ENCODE results near the gene CHKA.

The CHKA gene

DNA sequence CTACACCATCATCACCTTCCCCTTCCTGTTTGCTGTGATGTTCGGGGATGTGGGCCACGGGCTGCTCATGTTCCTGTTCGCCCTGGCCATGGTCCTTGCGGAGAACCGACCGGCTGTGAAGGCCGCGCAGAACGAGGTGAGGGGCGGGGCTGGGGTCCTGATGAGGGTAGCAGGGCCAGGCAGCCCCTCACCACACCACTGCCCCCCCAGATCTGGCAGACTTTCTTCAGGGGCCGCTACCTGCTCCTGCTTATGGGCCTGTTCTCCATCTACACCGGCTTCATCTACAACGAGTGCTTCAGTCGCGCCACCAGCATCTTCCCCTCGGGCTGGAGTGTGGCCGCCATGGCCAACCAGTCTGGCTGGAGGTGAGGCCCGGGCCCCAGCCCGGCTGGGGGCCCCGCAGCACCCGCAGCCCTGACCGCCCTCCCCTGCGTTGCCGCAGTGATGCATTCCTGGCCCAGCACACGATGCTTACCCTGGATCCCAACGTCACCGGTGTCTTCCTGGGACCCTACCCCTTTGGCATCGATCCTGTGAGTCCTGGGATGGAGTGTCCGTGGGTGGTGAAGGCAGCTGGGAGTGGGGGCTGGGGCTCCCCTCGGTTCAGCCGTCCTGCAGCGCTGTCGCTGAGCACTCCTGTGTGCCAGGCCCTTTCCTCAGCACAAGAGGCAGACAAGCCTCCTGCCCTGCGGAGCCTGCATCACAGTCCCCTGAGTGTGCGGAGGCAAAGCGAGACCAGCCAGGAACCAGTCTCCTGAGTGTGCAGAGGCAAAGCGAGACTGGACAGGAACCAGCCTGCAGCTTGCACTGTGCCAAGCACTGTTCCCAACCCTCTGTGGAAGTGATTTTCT lies 73.5 kb downstream of the CHKA start:
- DNase-seq (ENCODE audit: low read depth, low spot score), result no peak

DNA sequence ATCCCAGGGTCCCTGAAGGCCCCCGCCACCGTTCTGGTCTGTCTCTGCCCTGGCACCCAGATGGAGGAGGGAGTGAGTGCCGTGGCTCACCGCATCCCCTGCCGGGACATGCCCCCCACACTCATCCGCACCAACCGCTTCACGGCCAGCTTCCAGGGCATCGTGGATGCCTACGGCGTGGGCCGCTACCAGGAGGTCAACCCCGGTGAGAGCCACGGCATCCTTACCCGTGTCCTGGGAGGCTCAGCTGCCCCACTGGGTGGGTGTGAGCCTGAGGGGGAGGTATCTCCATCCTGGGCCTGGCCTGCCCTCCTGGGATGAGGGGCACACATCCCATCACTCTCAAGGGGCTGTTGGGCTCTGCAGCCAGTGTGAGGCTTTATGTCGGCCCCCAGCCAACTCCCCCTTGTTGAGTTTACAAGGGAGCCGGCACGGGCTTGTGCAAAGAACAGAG lies 76.3 kb downstream of the CHKA start:
- DNase-seq (ENCODE audit: low read depth, low spot score), result no peak

DNA sequence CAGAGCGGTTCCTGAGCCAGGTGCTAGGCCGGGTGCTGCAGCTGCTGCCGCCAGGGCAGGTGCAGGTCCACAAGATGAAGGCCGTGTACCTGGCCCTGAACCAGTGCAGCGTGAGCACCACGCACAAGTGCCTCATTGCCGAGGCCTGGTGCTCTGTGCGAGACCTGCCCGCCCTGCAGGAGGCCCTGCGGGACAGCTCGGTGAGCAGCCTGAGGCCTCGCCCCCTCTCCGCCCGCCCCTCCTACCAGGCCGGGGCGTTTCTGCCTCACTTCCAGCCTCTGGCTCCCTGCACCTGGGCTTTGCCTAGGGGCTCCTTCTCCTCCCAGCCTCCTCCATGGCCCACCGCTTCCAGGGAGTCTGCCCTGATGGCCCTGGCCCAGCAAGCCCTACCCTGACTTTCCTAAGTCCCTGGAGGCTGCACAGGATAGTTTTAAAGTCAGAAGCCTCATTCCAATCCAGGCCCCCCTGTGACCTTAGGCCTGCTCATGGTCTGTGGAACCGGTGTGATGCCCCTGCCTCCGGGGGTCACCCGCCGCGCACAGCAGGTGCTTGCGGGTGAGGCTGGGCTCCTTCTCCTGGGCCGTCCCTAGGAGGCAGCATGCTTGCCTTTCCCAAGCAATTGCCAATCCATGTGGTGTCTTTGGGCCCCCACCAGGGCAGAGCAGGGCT lies 76.9 kb downstream of the CHKA start:
- DNase-seq (ENCODE audit: low read depth, low spot score), result no peak

DNA sequence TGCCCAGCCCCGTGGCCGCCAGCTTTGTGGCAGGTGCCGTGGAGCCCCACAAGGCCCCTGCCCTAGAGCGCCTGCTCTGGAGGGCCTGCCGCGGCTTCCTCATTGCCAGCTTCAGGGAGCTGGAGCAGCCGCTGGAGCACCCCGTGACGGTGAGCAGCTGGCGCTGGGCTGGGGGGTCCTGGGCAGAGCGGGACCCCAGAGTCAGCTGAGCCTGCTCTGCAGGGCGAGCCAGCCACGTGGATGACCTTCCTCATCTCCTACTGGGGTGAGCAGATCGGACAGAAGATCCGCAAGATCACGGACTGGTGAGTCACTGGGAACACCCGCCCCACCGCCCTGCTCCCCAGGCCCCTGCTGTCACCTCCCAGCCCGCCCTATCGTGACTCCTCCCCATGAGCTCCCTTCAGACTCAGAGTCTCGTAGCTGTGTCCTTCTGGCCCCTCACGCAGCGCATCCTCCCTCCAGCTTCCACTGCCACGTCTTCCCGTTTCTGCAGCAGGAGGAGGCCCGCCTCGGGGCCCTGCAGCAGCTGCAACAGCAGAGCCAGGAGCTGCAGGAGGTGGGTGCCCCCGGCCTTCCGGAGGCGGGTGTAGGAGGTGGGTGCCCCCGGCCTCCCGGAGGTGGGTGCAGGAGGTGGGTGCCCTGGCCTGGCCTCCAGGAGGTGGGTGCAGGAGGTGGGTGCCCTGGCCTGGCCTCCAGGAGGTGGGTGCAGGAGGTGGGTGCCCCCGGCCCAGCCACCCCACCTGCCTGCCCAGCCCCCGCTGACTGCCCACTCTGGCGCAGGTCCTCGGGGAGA lies 77.6 kb downstream of the CHKA start:
- DNase-seq (ENCODE audit: low read depth, low spot score), result no peak

DNA sequence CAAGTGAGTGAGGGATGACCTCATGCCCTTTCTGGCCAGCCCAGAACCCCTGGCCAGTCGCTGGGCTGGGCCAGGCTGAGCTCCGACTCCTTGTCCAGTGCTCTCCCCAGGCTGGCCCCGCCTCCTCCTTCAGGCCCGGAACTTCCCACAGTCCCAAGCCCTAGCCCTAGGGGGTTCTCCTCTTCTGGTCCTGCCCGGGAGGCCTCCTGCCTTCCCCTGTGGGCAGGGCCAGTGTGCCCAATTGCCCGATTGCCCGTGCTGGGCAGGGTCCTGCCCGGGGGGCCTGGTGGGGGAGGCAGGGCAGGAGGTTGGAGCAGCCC lies 78.2 kb downstream of the CHKA start:
- DNase-seq (ENCODE audit: low read depth, low spot score), result no peak

DNA sequence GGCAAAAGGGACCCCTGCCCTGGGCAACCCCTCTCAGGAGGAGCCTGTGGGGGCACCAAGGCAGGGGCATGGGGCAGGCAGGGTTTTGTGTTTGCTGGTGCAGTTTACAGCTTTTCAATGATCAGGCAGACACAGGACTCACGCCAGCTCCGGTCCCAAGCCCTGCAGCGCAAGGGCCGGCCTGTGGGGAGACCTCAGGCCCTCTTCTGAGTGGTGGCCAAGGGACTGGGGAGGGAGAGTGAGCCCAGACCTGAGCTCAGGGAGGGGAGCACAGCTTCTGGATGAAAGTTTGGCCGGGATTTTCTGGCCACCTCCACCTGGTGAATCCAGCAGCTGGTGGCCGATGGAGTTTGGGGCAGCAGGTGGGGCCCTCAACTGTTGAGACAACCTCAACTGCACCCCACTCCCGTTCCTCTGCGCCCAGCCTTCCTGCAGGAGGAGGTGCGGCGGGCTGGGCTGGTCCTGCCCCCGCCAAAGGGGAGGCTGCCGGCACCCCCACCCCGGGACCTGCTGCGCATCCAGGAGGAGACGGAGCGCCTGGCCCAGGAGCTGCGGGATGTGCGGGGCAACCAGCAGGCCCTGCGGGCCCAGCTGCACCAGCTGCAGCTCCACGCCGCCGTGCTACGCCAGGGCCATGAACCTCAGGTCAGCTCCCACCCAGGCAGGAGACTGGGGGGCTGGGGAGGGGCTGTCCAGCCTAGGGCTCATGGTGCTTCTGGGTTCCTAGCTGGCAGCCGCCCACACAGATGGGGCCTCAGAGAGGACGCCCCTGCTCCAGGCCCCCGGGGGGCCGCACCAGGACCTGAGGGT lies 78.8 kb downstream of the CHKA start:
- no peak for DNase-seq (ENCODE audit: low read depth, low spot score)

DNA sequence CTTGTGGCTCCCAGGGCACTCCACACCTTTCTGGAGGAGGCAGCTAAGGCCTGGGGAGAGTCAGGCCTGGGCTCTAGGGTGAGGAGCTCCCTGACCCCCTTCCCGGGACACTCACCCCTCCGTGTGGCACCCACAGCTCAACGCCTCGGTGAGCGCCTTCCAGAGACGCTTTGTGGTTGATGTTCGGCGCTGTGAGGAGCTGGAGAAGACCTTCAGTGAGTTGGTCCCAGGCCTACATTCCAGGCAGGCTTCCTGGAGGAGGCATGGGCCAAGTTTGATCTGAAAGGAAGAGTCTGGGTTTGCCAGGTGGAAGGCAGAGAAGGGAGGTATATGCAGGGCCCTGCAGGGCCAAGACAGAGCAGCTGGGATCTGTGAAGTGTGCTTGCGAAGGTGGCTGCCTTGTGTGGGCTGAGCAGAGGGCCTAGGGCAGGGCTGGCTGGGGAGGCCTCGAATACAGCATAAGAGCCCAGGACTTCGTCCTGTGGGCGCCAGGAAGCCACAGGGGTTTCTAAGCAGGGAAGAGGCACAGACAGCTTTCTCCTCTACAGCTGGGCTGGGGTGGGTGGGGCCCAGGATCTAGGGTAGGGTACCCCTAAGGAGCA lies 79.5 kb downstream of the CHKA start:
- no peak for DNase-seq (ENCODE audit: low read depth, low spot score)

DNA sequence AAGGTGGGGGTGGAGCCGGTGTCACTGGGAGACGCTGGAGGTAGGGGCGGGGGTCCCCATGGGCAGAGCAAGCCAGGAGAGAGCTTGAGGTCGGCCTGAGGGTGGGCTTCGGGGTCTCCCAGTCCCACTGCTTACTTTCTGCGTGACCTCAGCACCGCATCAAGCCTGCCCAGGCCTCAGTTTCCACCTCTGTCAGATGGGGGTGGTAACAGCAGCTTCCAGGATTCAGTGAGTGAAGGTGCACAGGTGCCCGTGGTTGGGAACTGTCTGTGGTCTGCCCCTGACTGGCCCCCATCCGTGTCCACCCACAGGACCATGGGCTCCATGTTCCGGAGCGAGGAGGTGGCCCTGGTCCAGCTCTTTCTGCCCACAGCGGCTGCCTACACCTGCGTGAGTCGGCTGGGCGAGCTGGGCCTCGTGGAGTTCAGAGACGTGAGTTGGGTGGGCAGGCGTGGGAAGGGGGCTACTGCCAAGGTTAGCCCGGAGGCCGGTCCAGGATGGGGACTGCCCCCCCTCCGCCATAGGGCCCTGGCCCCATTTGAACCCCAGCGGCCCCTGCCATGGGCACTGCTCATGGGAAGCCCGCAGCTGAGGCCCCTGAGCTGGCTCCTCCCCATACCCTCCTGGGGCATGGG lies 80.1 kb downstream of the CHKA start:
- DNase-seq (ENCODE audit: low read depth, low spot score), result no peak

DNA sequence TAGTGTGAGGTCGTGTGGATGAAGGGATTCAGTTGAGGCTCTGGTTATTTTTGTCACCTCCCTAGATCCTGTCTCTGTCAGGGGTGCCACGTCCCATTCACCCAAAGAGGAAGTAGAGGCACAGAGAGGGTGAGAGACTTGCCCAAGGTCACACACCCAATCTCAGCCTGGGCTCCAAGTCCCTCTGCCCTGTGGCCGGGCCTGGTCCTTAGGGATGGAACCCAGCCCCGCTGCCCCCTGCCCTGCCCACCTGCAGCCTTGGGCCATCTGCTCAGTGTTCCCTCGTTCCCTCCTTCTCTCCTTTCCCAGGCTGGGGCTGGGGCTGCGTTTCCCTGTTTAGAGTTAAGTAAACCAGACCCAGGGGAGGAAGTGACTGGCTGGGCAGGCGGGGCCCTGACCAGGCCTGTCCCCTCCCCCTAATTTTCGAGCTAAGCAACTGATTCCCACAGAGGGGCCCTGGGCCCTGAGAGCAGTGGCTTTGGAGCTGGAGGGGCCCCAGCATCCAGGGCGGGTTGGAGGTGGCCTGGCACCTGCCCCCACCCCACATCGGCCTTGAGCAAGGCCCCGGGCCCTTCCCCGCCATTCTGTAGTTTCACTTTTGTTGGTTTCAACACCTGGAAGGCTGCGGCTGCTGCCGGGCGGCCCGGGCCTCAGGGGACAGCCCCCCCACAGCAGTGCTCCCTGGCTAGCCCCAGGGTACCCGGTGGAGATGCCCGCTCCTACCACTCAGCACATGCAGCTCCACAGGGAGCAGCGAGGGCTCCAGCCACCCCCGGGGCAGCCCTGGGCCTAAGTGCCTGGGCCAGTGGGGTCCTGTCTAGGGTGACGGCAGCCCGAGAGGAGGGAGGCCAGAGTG lies 80.9 kb downstream of the CHKA start:
- peak; percentile 59 for DNase-seq (ENCODE audit: low read depth, low spot score)

DNA sequence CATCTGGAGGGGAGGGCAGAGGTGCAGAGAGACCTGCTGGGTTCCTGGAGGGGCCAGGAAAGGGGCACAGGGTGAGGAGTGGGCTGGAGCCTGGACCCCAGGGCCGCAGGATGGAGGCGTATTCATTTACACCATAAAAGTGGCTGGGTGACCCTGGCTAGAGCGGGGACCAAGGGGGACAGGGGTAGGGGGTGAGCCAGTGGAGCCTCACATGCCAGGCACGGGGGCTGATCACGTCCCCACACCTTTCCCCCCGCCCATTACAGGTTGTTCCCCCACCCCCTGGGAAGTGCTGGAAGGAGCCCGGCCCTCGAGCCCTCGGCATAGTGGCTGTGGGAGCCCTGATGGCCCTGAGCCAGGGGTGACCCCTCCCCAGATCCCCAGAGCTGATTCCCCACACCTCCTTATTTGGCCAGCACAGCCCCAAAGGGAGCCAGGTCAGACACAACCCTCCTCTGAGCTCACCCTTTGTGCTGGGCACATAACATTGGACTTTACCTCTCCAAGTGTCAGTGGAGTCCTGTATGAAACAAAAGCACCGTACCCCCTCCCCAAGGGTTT lies 81.6 kb downstream of the CHKA start:
- DNase-seq (ENCODE audit: low read depth, low spot score), result no peak

DNA sequence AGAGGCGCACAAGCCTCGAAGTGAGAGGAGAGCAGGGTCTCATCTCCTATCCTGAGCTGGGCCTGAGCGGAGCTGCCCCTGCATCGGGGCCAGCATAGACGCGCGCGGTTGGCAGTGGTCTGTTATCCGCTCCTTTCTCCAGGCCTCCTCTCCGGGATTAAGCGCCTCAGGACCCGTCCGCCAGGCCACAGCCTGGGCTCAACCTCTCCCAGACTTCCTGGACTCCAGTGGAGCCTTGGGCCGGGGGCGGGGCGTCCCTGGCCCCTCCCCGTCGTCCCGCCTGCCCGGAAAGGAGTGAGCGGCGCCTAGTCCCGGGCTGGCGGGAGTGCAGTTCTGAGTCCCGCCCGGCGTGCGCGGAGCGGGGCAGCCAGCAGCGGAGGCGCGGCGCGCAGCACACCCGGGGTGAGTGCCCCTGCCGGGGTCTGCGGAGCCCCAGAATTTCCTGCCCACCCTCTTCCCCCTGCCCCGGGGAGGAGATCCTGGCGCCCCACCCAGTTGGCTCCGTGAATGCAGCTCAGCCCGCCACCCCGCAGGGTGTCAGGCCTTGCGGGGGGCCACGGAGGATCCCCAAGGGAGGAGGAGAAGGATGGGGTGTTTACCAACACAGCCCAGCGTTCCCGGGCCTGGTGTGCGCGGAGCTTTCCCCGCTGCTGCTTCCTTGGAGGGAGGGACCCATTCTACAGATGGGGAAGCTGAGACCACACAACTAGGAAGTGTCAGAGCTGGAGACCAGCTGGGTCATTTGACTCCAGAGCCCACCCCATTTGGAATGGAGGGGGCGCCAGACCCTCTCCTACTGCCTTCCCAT lies 82.3 kb downstream of the CHKA start, which contains the start of gene TCIRG1:
TCIRG1 (plus strand) TSS at position 308 of the 808 bp plus-strand sequence. CDS start 2,247 bp downstream, outside the sequence.
- DNase-seq (ENCODE audit: low read depth, low spot score), result peak; percentile 81

DNA sequence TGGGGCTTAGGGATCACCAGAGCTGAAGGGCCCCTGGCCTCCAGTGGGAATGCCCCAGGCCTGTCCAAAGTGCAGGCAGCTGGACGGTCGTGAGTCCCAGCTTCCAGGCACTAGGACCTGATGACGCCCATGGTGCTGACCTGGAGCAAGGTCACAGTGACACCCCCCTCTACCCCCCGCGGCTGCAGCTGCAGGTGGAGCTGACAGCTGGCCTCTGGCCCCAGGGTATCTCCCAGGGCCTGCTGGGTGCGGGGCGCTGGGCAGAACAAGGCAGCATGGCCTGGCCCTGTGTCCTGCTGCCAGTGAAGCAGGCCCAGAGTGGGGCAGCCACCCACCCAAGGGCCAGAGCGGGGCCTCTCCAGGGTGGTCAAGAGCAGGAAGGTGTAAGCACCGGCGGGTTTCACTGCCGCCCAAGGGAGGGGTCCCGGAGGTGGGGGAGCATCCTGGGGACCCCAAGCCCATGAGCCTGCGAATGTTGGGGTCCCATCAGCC lies 82.9 kb downstream of the CHKA start:
- DNase-seq (ENCODE audit: low read depth, low spot score), result no peak

DNA sequence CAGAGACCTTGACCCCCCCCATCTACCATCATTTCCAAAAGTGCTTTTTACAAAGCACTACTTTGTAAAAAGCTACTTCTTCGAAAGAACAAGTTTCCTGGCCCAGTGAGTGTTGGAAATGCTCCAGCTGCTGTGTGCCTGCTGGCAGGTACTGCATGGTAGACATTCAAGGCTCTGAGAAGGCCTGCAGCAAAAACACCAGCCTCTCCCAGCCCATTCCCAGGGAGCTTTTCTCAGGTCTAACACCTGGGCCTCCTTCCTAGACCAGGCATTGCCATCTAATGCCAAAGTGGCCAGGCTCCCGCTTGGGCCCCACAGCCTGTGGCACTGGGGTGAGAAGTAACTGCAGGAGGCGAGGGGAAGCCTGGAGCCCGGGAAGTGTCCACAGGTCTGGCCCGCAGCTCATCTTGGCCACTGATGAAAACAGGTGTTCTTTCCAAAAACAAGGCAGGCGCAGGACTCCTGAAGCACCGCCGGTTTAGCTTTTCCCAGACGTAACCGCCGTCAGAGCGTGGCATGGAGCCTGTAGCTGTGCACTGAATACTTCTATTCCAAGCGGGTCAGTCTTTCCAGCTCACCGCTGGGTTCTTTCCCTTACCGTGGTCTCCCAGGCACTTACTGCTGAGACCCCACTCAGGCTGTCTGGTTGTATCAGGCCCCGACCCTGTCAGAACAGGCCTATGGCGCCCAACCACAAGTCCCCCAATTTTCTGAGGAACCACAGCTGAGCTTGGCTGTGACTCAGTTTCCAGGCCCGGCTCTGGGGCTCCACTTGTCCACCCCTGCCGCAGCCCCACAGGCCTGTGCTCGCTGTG lies 83.6 kb downstream of the CHKA start:
- no peak for DNase-seq (ENCODE audit: low read depth, low spot score)

DNA sequence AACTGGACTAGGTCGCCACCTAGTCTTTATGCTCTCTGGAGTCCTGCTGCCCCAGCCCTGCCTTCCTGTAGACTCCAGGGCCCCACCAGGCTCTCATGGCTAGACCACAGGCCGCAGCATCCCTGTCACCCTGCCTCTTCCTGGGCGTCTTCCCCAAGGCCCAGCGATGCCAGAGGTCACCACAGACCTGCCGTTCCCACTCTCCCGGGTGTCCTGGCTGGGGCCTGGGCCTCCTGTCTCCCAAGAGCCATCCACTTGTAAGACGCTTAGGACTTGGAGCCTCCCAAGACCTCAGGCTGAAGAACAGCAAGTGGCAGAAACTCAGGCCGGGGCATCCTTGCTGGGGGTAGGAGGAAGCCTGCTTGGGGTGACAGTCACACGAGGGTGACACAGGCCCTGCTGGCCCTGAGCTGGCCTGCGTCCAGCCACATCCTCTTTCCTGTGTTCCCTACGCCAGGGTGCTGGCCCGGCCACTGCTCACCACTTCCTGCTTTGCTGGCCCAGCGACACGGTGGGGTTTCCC lies 84.4 kb downstream of the CHKA start:
- no peak for DNase-seq (ENCODE audit: low read depth, low spot score)

DNA sequence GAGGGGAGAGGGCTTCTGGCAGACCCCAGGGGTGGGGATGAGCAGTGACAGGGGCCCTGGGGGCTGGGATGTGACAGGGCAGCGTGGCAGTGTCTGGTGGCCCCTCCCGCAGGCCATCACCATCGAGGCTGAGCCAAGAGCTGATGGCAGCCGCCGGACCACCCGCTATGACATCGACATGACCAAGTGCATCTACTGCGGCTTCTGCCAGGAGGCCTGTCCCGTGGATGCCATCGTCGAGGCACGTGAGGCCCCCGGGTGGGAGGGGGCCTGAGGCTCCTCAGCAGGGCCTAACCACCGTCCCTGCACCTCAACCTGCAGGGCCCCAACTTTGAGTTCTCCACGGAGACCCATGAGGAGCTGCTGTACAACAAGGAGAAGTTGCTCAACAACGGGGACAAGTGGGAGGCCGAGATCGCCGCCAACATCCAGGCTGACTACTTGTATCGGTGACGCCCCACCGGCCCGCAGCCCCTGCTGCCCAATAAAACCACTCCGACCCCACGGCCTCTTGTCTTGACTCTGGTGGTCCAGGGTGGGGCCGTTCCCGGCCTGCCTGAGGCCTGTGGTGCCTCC lies 85.0 kb downstream of the CHKA start:
- DNase-seq (ENCODE audit: low read depth, low spot score), result no peak

DNA sequence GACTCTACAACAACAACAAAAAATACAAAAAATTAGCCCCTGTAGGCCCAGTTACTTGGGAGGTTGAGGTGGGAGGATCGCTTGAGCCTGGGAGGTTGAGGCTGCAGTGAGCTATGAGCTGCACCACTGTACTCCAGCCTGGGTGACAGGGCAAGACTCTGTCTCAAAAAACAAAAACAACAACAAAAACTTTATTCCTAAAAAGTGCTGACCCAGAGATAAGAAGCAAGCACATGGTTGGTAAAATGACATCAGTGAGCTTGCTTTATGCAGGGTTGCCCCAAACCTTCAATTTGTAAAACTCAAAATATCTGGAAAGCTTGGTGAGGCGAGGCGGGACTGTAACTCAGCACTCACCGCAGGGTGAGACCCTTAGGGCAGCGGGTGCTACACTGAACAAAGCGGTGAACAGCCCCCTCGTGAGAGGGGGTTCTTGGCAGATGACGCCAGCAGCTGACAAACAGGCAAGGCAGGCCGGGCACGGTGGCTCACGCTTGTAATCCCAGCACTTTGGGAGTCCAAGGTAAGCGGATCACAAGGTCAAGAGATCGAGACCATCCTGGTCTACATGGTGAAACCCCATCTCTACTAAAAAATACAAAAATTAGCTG lies 85.8 kb downstream of the CHKA start:
- DNase-seq (ENCODE audit: low read depth, low spot score), result no peak

All from astrocyte of the hippocampus (primary cell).